SK-N-MC (cell line): Measurements from ENCODE around the gene WFDC1.

Experiments
- DNase-seq: peaks from one replicate; pipeline ENCODE4 v3.0.0-alpha.2; 2011; ENCODE audit warnings: low read depth, low spot score
- H3K27ac ChIP-seq: fragments of 200-600 bp; sonication (generic); 2 replicates; pipeline ENCODE4 v1.5.1; 2016; ENCODE audit warnings: mixed run types
- H3K36me3 ChIP-seq: fragments of 200-600 bp; sonication (generic); 2 replicates; pipeline ENCODE4 v1.6.1; 2017; ENCODE audit warnings: antibody characterized with exemption, low read length, mixed read lengths; ENCODE audit not compliant: insufficient read depth
- H3K4me3 ChIP-seq: fragments of 200-600 bp; sonication (generic); 2 replicates; pipeline ENCODE4 v1.5.1; 2016
- H3K9ac ChIP-seq: fragments of 200-600 bp; sonication (generic); 2 replicates; pipeline ENCODE4 v1.8.0; 2017; ENCODE audit warnings: mixed run types, mixed read lengths; ENCODE audit not compliant: insufficient read length
- H3K9me3 ChIP-seq: fragments of 200-600 bp; sonication (generic); 2 replicates; pipeline ENCODE4 v1.6.1; 2017; ENCODE audit warnings: low read depth, mild to moderate bottlenecking, antibody characterized with exemption, low read length, moderate library complexity, mixed read lengths
- EZH2 ChIP-seq: fragments of 200-600 bp; sonication (generic); IDR thresholded peaks from one replicate; pipeline ENCODE4 v1.6.1; 2017; ENCODE audit warnings: antibody characterized with exemption
- FOXP2 ChIP-seq: optimal IDR thresholded peaks from 2 replicates; pipeline ENCODE3; 2011; ENCODE audit warnings: mild to moderate bottlenecking, moderate library complexity; ENCODE audit not compliant: insufficient read depth; ENCODE audit errors: extremely low read length, control extremely low read depth
- POLR2AphosphoS5 ChIP-seq: IDR thresholded peaks from 2 replicates; pipeline ENCODE4 v1.6.1; 2012; ENCODE audit warnings: mild to moderate bottlenecking, low read depth, low read length, borderline replicate concordance

The WFDC1 gene

DNA sequence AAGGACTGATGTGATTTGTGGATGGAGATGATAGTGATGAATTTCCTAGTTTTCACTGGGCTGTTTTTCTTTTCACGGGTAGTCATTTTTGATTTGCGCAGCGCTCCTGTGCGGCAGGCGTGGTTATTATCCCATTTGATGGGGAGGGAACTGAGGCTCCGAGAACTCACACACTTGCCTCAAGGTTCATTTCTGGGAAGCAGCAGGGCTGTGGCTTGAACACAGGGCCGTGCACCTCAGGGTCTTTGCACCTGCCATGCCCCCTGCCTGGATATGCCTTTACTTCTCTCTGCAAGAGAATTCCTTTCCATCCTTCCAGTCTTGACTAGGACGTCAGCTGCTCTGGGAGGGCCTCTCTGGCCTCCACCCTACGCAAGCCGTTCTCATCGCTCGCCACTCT is 16.3 kb upstream of the WFDC1 start:
- Histone ChIP-seq H3K9ac (no peak overlapping the region), H3K4me3 (no peak overlapping the region), H3K27ac (no peak overlapping the region), H3K36me3 (no peaks in the 10 kb centered on the region), H3K9me3 (no peaks in the 10 kb centered on the region)
- DNase-seq, result no peak
- TF ChIP-seq FOXP2, result no peak
- no peak for TF ChIP-seq EZH2

DNA sequence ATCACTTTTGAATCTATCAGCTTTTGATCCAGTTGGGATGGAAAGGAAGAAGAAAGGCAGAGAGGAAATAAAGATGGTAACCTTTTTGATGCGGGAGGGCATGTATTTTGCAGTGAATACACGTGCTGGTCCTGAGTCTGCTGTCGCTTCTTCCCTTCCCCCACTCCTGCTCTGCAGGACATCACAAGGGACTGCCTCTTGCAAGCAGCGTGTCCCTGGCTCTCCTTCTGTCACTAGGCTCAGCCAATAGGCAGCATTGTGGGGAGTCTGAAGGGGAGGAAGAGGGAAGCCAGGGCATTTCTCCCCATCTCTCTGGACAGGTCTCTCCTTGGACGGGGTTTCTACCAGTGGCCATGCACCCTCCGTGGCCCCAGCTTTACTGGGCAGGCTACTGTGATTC is 15.7 kb upstream of the WFDC1 start:
- Histone ChIP-seq H3K9me3 (no peaks in the 10 kb centered on the region), H3K27ac (no peak overlapping the region), H3K4me3 (no peak overlapping the region), H3K9ac (no peak overlapping the region), H3K36me3 (no peaks in the 10 kb centered on the region)
- TF ChIP-seq EZH2, result no peak
- TF ChIP-seq POLR2AphosphoS5, result no peak
- TF ChIP-seq FOXP2, result no peak
- no peak for DNase-seq

- Histone ChIP-seq H3K9me3 (no peaks in the 10 kb centered on the region), H3K4me3 (no peak overlapping the region), H3K9ac (no peak overlapping the region), H3K27ac (no peak overlapping the region), H3K36me3 (no peaks in the 10 kb centered on the region)
- DNase-seq, result no peak
- TF ChIP-seq EZH2 (no peak), FOXP2 (no peak), POLR2AphosphoS5 (no peak)
These were observed 14.8 kb upstream of the WFDC1 start for GRCh38 chr16:84279881-84280280.

DNA sequence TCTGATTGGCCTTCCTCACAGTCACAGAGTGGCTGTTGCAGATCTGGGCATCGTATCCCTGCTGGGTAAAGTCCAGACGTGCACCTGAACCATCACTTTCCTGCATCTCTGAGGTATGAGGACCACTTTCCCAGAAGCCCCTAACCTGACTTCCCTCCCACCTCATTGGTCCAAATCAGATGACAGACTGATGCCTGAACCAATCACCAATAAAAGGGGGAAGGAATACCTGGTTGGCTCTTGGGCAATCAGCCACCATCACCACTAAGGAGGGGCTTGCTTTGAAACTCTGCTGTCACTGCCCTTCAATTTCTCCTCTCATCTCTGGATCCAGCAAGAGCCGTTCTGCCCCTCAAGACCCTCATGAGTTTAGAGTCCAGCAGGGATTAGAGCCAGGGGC is 13.6 kb upstream of the WFDC1 start:
- Histone ChIP-seq H3K4me3 (no peak overlapping the region), H3K9ac (no peak overlapping the region), H3K9me3 (no peaks in the 10 kb centered on the region), H3K36me3 (no peaks in the 10 kb centered on the region), H3K27ac (no peak overlapping the region)
- TF ChIP-seq EZH2 (no peak), POLR2AphosphoS5 (no peak), FOXP2 (no peak)
- no peak for DNase-seq

- no peak for DNase-seq
- H3K9ac ChIP-seq, result no peak overlapping the region
- TF ChIP-seq POLR2AphosphoS5 (no peak), EZH2 (no peak)
- no peaks in the 10 kb centered on the region for H3K9me3 ChIP-seq
- no peak overlapping the region for H3K4me3 ChIP-seq
- H3K27ac ChIP-seq, result no peak overlapping the region
- H3K36me3 ChIP-seq, result no peaks in the 10 kb centered on the region
These were observed 12.1 kb upstream of the WFDC1 start for GRCh38 chr16:84282533-84282932.

DNA sequence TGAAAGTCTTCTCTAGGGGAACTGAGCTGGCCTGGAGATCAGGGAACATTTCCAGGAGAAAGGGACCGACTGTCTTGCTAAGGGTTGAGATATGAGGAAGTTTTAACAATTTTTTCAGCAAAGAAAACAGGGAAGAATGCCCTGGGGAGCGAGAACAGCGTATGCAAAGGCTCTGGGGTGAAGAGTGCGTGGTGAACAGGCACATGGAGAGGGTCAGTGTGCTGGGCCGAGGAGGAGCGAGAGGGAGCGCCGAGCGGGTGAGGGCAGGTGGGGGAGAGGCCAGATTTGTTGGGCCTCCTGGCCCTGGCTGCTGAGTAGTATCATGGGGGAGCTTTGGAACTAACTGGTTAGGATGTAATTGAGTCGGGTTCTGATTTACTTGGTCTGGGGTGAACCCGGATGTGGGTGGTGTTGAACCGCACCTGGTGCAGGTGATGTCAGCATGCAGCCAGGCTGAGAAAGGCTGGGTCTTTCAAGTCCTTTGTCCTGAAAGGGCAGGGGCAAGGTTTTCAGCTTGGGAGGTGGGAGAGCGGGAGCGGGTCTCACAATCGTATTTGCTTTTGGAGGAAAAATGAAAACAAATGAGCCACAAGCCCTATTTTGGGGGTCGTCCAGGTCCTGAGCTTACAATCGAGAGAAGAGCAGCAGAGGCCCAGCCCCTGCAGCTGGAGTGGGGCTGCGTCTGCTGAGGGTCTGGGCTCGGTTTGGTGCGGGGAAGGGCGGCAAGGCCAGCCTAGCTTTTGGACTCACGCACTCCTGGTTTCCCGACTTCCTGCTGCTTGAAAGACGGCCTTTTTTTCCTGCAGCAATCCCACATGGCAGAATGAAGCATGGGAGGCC is 11.1 kb upstream of the WFDC1 start:
- H3K36me3 ChIP-seq, result no peaks in the 10 kb centered on the region
- H3K4me3 ChIP-seq, result no peak overlapping the region
- H3K9ac ChIP-seq, result no peak overlapping the region
- no peak overlapping the region for H3K27ac ChIP-seq
- no peaks in the 10 kb centered on the region for H3K9me3 ChIP-seq
- TF ChIP-seq POLR2AphosphoS5 (no peak), EZH2 (no peak), FOXP2 (no peak)
- no peak for DNase-seq

GRCh38 chr16:84284154-84284722 is 10.4 kb upstream of the WFDC1 start:
- no peak for DNase-seq

DNA sequence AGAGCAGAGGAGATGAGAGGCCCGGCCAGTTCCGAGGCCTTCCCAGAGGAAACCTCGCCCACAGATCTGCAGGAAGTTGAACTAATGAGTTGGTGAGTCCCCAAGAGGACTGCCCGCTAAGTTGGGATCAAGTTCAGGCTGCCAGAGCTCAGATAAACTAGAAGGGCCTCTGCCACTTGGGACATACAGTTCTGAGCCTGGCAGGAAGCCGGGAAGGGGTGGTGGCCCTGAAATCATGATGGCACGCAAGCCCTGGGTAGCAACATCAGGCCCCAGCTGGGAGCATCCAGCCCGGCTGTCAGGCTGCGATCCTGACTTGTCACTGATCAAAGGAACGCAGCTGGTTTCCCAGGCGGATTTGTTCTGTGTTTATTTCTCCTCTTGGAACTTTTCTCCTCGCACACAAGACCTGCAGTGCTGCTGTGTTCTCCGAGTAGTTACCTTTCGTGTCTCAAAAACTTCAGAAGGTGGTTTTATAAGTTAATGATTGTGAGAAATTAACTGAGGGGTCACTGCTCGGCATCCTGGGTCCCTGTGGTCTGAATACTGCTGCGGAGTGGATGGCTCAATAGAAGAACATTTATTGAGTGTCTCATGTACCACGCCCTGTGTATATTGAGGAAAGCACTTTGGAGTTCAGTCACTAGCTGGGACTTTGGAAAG is 8.0 kb upstream of the WFDC1 start:
- H3K9me3 ChIP-seq, result no peaks in the 10 kb centered on the region

More at GRCh38 chr16:84284154-84284722, 10.4 kb upstream of the WFDC1 start:
- Histone ChIP-seq H3K27ac (no peak overlapping the region), H3K36me3 (no peaks in the 10 kb centered on the region), H3K4me3 (no peak overlapping the region), H3K9ac (no peak overlapping the region), H3K9me3 (no peaks in the 10 kb centered on the region)
- TF ChIP-seq EZH2, result no peak
- TF ChIP-seq POLR2AphosphoS5, result no peak
- no peak for TF ChIP-seq FOXP2

More for the DNA sequence above, 8.0 kb upstream of the WFDC1 start:
- Histone ChIP-seq H3K27ac (no peak overlapping the region), H3K4me3 (no peak overlapping the region), H3K9ac (no peak overlapping the region), H3K36me3 (no peaks in the 10 kb centered on the region)
- no peak for DNase-seq
- TF ChIP-seq FOXP2 (no peak), POLR2AphosphoS5 (no peak), EZH2 (no peak)
